Vagina (tissue), 2 donors: ENCODE data around the gene ETS1. TPM values are rescaled to one million over a fixed set of nuclear protein-coding genes. Genes with fewer than 3 reads are reported as not detected.

Experiments
- DNase-seq, 2 donors: peaks; one replicate each; pipeline ENCODE4 v3.0.0-alpha.2; 2017; ENCODE audit errors: extremely low spot score in 2 of 2
- H3K27ac ChIP-seq: fragments of 200-600 bp; sonication (generic); one replicate; pipeline ENCODE4 v1.5.1; 2019
- H3K27me3 ChIP-seq: fragments of 200-600 bp; sonication (generic); one replicate; pipeline ENCODE4 v1.5.1; 2019
- H3K36me3 ChIP-seq, 2 donors: fragments of 200-600 bp; sonication (generic); one replicate each; pipeline ENCODE4 v1.5.1; 2017 to 2019
- H3K4me1 ChIP-seq: fragments of 200-600 bp; sonication (generic); one replicate; pipeline ENCODE4 v1.5.1; 2019
- H3K4me3 ChIP-seq, 2 donors: fragments of 200-600 bp; sonication (generic); 1 replicate in 1 of 2; 2 replicates in 1 of 2; pipeline ENCODE4 v1.5.1; 2016 to 2019
- H3K9me3 ChIP-seq: fragments of 200-600 bp; sonication (generic); one replicate; pipeline ENCODE4 v1.5.1; 2019
- CTCF ChIP-seq, 3 experiments: fragments of 450-650 bp in 2 of 3; fragments of 200-600 bp in 1 of 3; sonication (generic) in 1 of 3; IDR thresholded peaks; one replicate each; pipeline ENCODE4 v1.5.1; 2017 to 2019; ENCODE audit warnings: antibody characterized with exemption in 3 of 3, mild to moderate bottlenecking in 2 of 3, moderate library complexity in 2 of 3
- POLR2A ChIP-seq, 2 donors: fragments of 450-650 bp; IDR thresholded peaks; one replicate each; pipeline ENCODE4 v1.6.1; 2017; ENCODE audit warnings: antibody characterized with exemption in 2 of 2, mild to moderate bottlenecking in 2 of 2, moderate library complexity in 2 of 2
- POLR2AphosphoS5 ChIP-seq, 2 donors: sonication (generic); formaldehyde crosslinking; IDR thresholded peaks; one replicate each; pipeline ENCODE4 v1.9.0; 2017; ENCODE audit warnings: antibody characterized with exemption in 2 of 2, mild to moderate bottlenecking in 2 of 2, low read depth in 1 of 2; ENCODE audit not compliant: insufficient read depth in 1 of 2
- intact Hi-C: fragments of 100-400 bp; cut with DNase I; formaldehyde crosslinking; loops from one replicate; pipeline ENCODE4 v1.15.1; 2023
- total RNA-seq: library from RNA; depleted of rRNA; stranded (reverse); fragments of >200 nt; gene quantifications from one replicate; pipeline ENCODE4 v1.2.3, GENCODE V29; 2016

The ETS1 gene
- total RNA-seq, 1 donor from 2014 or later: 51.6 TPM

- H3K27me3 ChIP-seq: no peaks in the 10 kb centered on the region
- H3K9me3 ChIP-seq: no peaks in the 10 kb centered on the region
- intact Hi-C loops: no loop called here
- no peaks in the 10 kb centered on the region for H3K36me3 ChIP-seq
- H3K4me1 ChIP-seq: peaks cover 58% of the 10 kb centered on the region
- H3K4me3 ChIP-seq: peak overlapping the region; percentile 68 to 83
- TF ChIP-seq POLR2AphosphoS5 (IDR thresholded peaks at IDR 0.05; ENCODE audit: insufficient read depth in 1 of 2, low read depth in 1 of 2): no peak
- TF ChIP-seq POLR2A (IDR thresholded peaks at IDR 0.05): no peak
- TF ChIP-seq CTCF (IDR thresholded peaks at IDR 0.05): no peak
- DNase-seq: no peak
- peak overlapping the region; percentile 98 for H3K27ac ChIP-seq
These were observed 69.7 kb downstream of the ETS1 start for GRCh38 chr11:128517451-128518230.

GRCh38 chr11:128516886-128517285 is 70.5 kb downstream of the ETS1 start:
- Histone ChIP-seq H3K27me3 (no peaks in the 10 kb centered on the region), H3K27ac (peak overlapping the region; percentile 98), H3K4me3 (peak overlapping the region; percentile 68 to 83), H3K9me3 (no peaks in the 10 kb centered on the region), H3K4me1 (peaks cover 65% of the 10 kb centered on the region), H3K36me3 (no peaks in the 10 kb centered on the region)
- no peak for DNase-seq
- no peak for TF ChIP-seq POLR2AphosphoS5 (IDR thresholded peaks at IDR 0.05; ENCODE audit: insufficient read depth in 1 of 2, low read depth in 1 of 2)
- no peak for TF ChIP-seq CTCF (IDR thresholded peaks at IDR 0.05)
- no peak for TF ChIP-seq POLR2A (IDR thresholded peaks at IDR 0.05)
- intact Hi-C loops: no loop called here

DNA sequence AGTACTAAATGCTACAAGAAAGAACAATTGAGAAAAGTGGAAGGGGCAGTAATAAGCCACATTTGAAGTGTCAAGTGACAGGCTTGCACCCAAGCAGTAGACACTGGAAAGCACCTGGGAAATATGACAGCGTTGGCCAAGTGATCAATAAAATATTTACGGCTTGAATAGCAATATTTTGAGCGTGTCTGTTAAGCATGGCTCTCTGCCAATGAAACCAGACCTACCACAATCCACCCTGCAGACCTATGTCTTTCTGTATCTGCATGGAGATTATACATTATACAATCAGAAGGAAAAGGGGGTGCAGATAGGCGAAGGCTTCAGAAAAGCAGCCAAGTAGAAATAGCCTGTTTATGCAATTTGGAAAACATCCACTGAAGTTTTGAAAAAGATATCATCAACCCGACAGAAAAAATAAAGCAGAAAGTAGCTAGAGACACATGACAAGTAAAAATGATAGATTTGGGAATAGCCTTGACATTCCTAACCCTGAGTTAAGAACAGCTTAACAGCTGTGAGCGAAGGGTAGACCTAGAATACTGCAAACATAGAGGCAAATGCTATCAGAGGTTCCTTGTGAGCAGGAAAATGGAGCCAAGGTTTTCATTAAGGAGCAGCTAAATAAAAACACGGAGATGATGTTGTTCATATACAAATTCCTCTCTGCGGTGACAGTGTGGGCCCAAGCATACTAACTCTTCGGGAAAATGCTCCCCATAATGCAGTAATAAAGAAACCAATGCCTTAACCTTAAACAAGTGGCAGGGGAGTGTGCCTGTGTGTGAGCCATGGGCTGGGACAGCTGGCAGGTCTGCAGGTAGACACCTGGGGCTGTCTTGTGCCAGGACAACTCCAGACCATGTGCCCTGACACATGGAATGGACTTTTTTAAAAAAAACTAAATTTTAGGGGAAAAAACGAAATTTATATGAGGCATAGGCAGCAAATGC is 71.3 kb downstream of the ETS1 start:
- intact Hi-C loops: no loop called here
- no peak for DNase-seq
- no peaks in the 10 kb centered on the region for H3K9me3 ChIP-seq
- H3K36me3 ChIP-seq: no peaks in the 10 kb centered on the region
- peak overlapping the region; percentile 68 to 83 for H3K4me3 ChIP-seq
- H3K4me1 ChIP-seq: peaks cover 73% of the 10 kb centered on the region
- no peaks in the 10 kb centered on the region for H3K27me3 ChIP-seq
- peak overlapping the region; percentile 98 for H3K27ac ChIP-seq
- TF ChIP-seq CTCF (IDR thresholded peaks at IDR 0.05) (no peak), POLR2AphosphoS5 (IDR thresholded peaks at IDR 0.05; ENCODE audit: insufficient read depth in 1 of 2, low read depth in 1 of 2) (no peak), POLR2A (IDR thresholded peaks at IDR 0.05) (no peak)

DNA sequence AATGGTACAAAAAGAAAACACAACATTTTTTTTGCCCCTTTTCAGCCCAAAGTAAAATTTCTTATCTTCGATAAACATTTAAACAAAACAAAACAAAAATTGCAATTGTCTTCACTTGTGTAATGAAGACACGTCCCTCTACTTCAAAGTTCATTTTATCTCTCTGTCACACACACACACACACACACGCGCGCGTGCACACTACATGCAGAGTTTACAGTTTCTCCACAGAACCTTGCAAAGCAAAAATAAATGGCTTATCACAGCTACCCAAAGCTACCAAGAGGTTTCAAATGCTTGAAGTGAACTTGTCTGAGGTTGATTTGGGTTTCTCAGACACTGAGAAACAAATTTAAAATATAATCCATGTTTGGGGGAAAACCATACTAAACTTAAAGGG is 72.3 kb downstream of the ETS1 start:
- TF ChIP-seq POLR2A (IDR thresholded peaks at IDR 0.05) (no peak), POLR2AphosphoS5 (IDR thresholded peaks at IDR 0.05; ENCODE audit: insufficient read depth in 1 of 2, low read depth in 1 of 2) (no peak), CTCF (IDR thresholded peaks at IDR 0.05) (no peak)
- no peak overlapping the region for H3K4me3 ChIP-seq
- H3K36me3 ChIP-seq: no peaks in the 10 kb centered on the region
- H3K27me3 ChIP-seq: no peaks in the 10 kb centered on the region
- H3K9me3 ChIP-seq: no peaks in the 10 kb centered on the region
- intact Hi-C loops: no loop called here
- no peak for DNase-seq
- peak overlapping the region; percentile 98 for H3K27ac ChIP-seq
- peaks cover 83% of the 10 kb centered on the region for H3K4me1 ChIP-seq
